Fibroblast of villous mesenchyme (primary cell): ENCODE data around the gene CCDC9B. TPM values are rescaled to one million over a fixed set of nuclear protein-coding genes. Genes with fewer than 3 reads are reported as not detected.

Experiments
- DNase-seq: peaks from one replicate; pipeline ENCODE4 v3.0.0-alpha.2; 2010; ENCODE audit warnings: low read depth
- H3K4me3 ChIP-seq: 2 replicates; pipeline ENCODE4 v1.5.1; 2011; ENCODE audit warnings: low read depth, mild to moderate bottlenecking, low read length
- CTCF ChIP-seq: IDR thresholded peaks from 2 replicates; pipeline ENCODE4 v1.5.1; 2012; ENCODE audit warnings: low read depth, mild to moderate bottlenecking, low read length; ENCODE audit not compliant: insufficient read depth
- total RNA-seq: library from RNA; depleted of rRNA; stranded (reverse); fragments of >200 nt; gene quantifications from 2 replicates; pipeline ENCODE4 v1.2.3, GENCODE V29; 2012

The CCDC9B gene
- total RNA-seq, 1 donor, result 35.4 TPM

GRCh38 chr15:40283615-40284300 lies 57.0 kb downstream of the CCDC9B start:
- no peak for TF ChIP-seq CTCF
- no peak overlapping the region for H3K4me3 ChIP-seq
- no peak for DNase-seq

- no peak for TF ChIP-seq CTCF
- no peak for DNase-seq
- peak within 1 kb of the TSS; percentile 48 for H3K4me3 ChIP-seq
These were observed 57.7 kb downstream of the CCDC9B start, which contains the start of gene ANKRD63 for GRCh38 chr15:40282869-40283614. ANKRD63 (minus strand) TSS chr15:40283064; CDS start chr15:40282586, 478 bp downstream.

- H3K4me3 ChIP-seq, result peak overlapping the region; percentile 48
- TF ChIP-seq CTCF, result peak; percentile 37
- DNase-seq, result peak; percentile 20
These were observed 58.4 kb downstream of the CCDC9B start for GRCh38 chr15:40282147-40282868.

- H3K4me3 ChIP-seq, result peak overlapping the region; percentile 48
- DNase-seq, result no peak
- no peak for TF ChIP-seq CTCF
These were observed 59.0 kb downstream of the CCDC9B start for GRCh38 chr15:40281801-40282146.

Other genes with a start within 250 kb of the CCDC9B start
- gene BMF, start 232.1 kb downstream of the CCDC9B start, total RNA-seq, result 0.86 and 10.0 TPM in 2 replicates
- gene BUB1B, start 179.9 kb downstream of the CCDC9B start, total RNA-seq, result 13.9 and 19.9 TPM in 2 replicates
- gene PAK6, start 101.9 kb downstream of the CCDC9B start, total RNA-seq, result under 0.01 TPM in 2 replicates
- gene ANKRD63, start 57.9 kb downstream of the CCDC9B start, total RNA-seq, result not detected in 2 replicates
- gene PLCB2, start 33.0 kb downstream of the CCDC9B start, total RNA-seq, result 0.43 and 0.64 TPM in 2 replicates
- 11.9 and 16.8 TPM in 2 replicates for gene INAFM2, start 17.2 kb downstream of the CCDC9B start, total RNA-seq
- gene PHGR1, start 10.1 kb upstream of the CCDC9B start, total RNA-seq, result not detected in 2 replicates
- under 0.01 TPM in 2 replicates for gene DISP2, start 17.3 kb upstream of the CCDC9B start, total RNA-seq
- gene KNSTRN, start 41.8 kb upstream of the CCDC9B start, total RNA-seq, result 25.4 and 49.2 TPM in 2 replicates
- 26.7 and 40.2 TPM in 2 replicates for gene IVD, start 64.9 kb upstream of the CCDC9B start, total RNA-seq
- gene BAHD1, start 100.0 kb upstream of the CCDC9B start, total RNA-seq, result 9.3 and 11.2 TPM in 2 replicates
- gene CHST14, start 130.0 kb upstream of the CCDC9B start, total RNA-seq, result 12.9 and 14.2 TPM in 2 replicates
- 11.9 and 20.7 TPM in 2 replicates for gene CCDC32, start 224.1 kb upstream of the CCDC9B start, total RNA-seq
- gene RPUSD2, start 228.4 kb upstream of the CCDC9B start, total RNA-seq, result 11.2 and 11.9 TPM in 2 replicates